Natural killer cell (primary cell): Measurements from ENCODE around the gene PGRMC2. TPM values are rescaled to one million over a fixed set of nuclear protein-coding genes. Genes with fewer than 3 reads are reported as not detected.

Source experiments
- ATAC-seq, 3 donors: fragments of 150-1000 bp in 2 of 3; fragments of 200-7000 bp in 1 of 3; cut with Tn5 transposase; 1 replicate in 1 of 3; 2 replicates in 2 of 3; pipeline ENCODE4 v1.10.0; 2021; ENCODE audit warnings: mild to moderate bottlenecking in 2 of 3, moderate library complexity in 2 of 3
- DNase-seq, 2 donors: peaks; one replicate each; pipeline versions ENCODE4 v3.0.0 to v3.0.0-alpha.2; 2013 to 2021; ENCODE audit warnings: mixed read lengths in 1 of 2
- H3K27ac ChIP-seq: one replicate; pipeline ENCODE4 v1.5.1; 2013; ENCODE audit warnings: mild to moderate bottlenecking, low read length
- H3K27me3 ChIP-seq: one replicate; pipeline ENCODE4 v1.6.1; 2013; ENCODE audit warnings: low read length; ENCODE audit not compliant: control insufficient read depth, insufficient read depth
- H3K36me3 ChIP-seq: one replicate; pipeline ENCODE4 v1.6.1; 2013; ENCODE audit warnings: low read length; ENCODE audit not compliant: control insufficient read depth, insufficient read depth
- H3K4me1 ChIP-seq: one replicate; pipeline ENCODE4 v1.6.1; 2013; ENCODE audit warnings: low read length; ENCODE audit not compliant: control insufficient read depth, insufficient read depth
- H3K4me3 ChIP-seq: one replicate; pipeline ENCODE4 v1.5.1; 2013; ENCODE audit warnings: low read length
- H3K9me3 ChIP-seq: one replicate; pipeline ENCODE4 v1.6.1; 2013; ENCODE audit warnings: low read length; ENCODE audit not compliant: control insufficient read depth, insufficient read depth
- H3K27ac Mint-ChIP-seq, 2 donors: one replicate each; pipeline ENCODE4 v1.8.0; 2022; ENCODE audit warnings: mild to moderate bottlenecking in 2 of 2, mixed read lengths in 2 of 2, moderate library complexity in 1 of 2
- H3K27me3 Mint-ChIP-seq, 2 donors: one replicate each; pipeline ENCODE4 v1.8.0; 2022; ENCODE audit warnings: low read depth in 2 of 2, mixed read lengths in 2 of 2
- H3K36me3 Mint-ChIP-seq: one replicate; pipeline ENCODE4 v1.8.0; 2022; ENCODE audit warnings: mixed read lengths
- H3K4me1 Mint-ChIP-seq, 2 donors: one replicate each; pipeline ENCODE4 v1.8.0; 2022; ENCODE audit warnings: mixed read lengths in 2 of 2
- H3K4me3 Mint-ChIP-seq: one replicate; pipeline ENCODE4 v1.8.0; 2022; ENCODE audit warnings: mild to moderate bottlenecking, moderate library complexity, mixed read lengths
- H3K9me3 Mint-ChIP-seq, 2 donors: one replicate each; pipeline ENCODE4 v1.8.0; 2022; ENCODE audit warnings: mixed read lengths in 2 of 2
- CTCF ChIP-seq: fragments of 200-600 bp; IDR thresholded peaks from one replicate; pipeline ENCODE4 v1.8.0; 2022; ENCODE audit warnings: antibody characterized with exemption
- WGBS: methylation state at CpG from one replicate; pipeline ENCODE4 v1.1.7; 2013; ENCODE audit warnings: missing lambda C conversion rate; ENCODE audit not compliant: insufficient coverage; 5-methylcytosine and 5-hydroxymethylcytosine counted together
- intact Hi-C: fragments of 100-400 bp; cut with micrococcal nuclease; formaldehyde crosslinking; loops from one replicate; pipeline ENCODE4 v1.14.2; 2022
- total RNA-seq, 4 donors: library from RNA; stranded (reverse); fragments of 120-200 nt in 1 of 4; gene quantifications; one replicate each; pipeline versions ENCODE4 v1.2.3 to v1.2.4, GENCODE V29; 2013 to 2022

PGRMC2 gene
- total RNA-seq, 3 donors from 2014 or later (not counting 1 experiment from before 2014, with no cell fraction given), result 42.0 to 58.6 (median 53.2) TPM

GRCh38 chr4:128333309-128334018 lies 45.9 kb upstream of the PGRMC2 start:
- intact Hi-C loops, result no loop called here
- no peaks in the 10 kb centered on the region for H3K4me1 ChIP-seq
- H3K4me3 ChIP-seq, result no peak overlapping the region
- Mint-ChIP-seq H3K4me1 (no peaks in the 10 kb centered on the region), H3K27me3 (no peaks in the 10 kb centered on the region), H3K4me3 (no peak overlapping the region), H3K36me3 (no peaks in the 10 kb centered on the region), H3K9me3 (peaks cover 0 to 2% of the 10 kb centered on the region in 2 donors), H3K27ac (no peak overlapping the region)
- no peaks in the 10 kb centered on the region for H3K36me3 ChIP-seq
- no peaks in the 10 kb centered on the region for H3K9me3 ChIP-seq
- 86% methylated on average over 6 of the region's 6 CpGs for WGBS
- DNase-seq (no peak), ATAC-seq (no peak)
- H3K27me3 ChIP-seq, result no peaks in the 10 kb centered on the region
- H3K27ac ChIP-seq, result no peak overlapping the region
- no peak for TF ChIP-seq CTCF

GRCh38 chr4:128332081-128332480 lies 44.5 kb upstream of the PGRMC2 start:
- Mint-ChIP-seq H3K9me3 (peaks cover 0 to 2% of the 10 kb centered on the region in 2 donors), H3K27ac (no peak overlapping the region), H3K36me3 (no peaks in the 10 kb centered on the region), H3K27me3 (no peaks in the 10 kb centered on the region), H3K4me1 (no peaks in the 10 kb centered on the region), H3K4me3 (no peak overlapping the region)
- Histone ChIP-seq H3K27me3 (no peaks in the 10 kb centered on the region), H3K36me3 (no peaks in the 10 kb centered on the region), H3K9me3 (no peaks in the 10 kb centered on the region), H3K4me1 (no peaks in the 10 kb centered on the region), H3K27ac (no peak overlapping the region), H3K4me3 (no peak overlapping the region)
- intact Hi-C loops, result no loop called here
- TF ChIP-seq CTCF, result no peak
- DNase-seq (no peak), ATAC-seq (no peak)

GRCh38 chr4:128329638-128330037 lies 42.0 kb upstream of the PGRMC2 start:
- H3K27me3 ChIP-seq, result no peaks in the 10 kb centered on the region
- no peak for TF ChIP-seq CTCF
- Mint-ChIP-seq H3K9me3 (peaks cover 0 to 2% of the 10 kb centered on the region in 2 donors), H3K4me3 (no peak overlapping the region), H3K27me3 (no peaks in the 10 kb centered on the region), H3K27ac (no peak overlapping the region), H3K36me3 (no peaks in the 10 kb centered on the region), H3K4me1 (no peaks in the 10 kb centered on the region)
- no peak for DNase-seq
- H3K36me3 ChIP-seq, result no peaks in the 10 kb centered on the region
- no peak overlapping the region for H3K27ac ChIP-seq
- H3K4me3 ChIP-seq, result no peak overlapping the region
- no peaks in the 10 kb centered on the region for H3K9me3 ChIP-seq
- no peak for ATAC-seq
- WGBS, result 93% methylated on average over 4 of the region's 4 CpGs
- H3K4me1 ChIP-seq, result no peaks in the 10 kb centered on the region
- intact Hi-C loops, result no loop called here

- Mint-ChIP-seq H3K9me3 (peaks cover 0 to 2% of the 10 kb centered on the region in 2 donors), H3K4me1 (no peaks in the 10 kb centered on the region), H3K4me3 (no peak overlapping the region), H3K27me3 (no peaks in the 10 kb centered on the region), H3K36me3 (no peaks in the 10 kb centered on the region), H3K27ac (no peak overlapping the region)
- no peak for TF ChIP-seq CTCF
- Histone ChIP-seq H3K27ac (no peak overlapping the region), H3K27me3 (no peaks in the 10 kb centered on the region), H3K4me1 (no peaks in the 10 kb centered on the region), H3K9me3 (no peaks in the 10 kb centered on the region), H3K4me3 (no peak overlapping the region), H3K36me3 (no peaks in the 10 kb centered on the region)
- no peak for ATAC-seq
- intact Hi-C loops, result no loop called here
- WGBS, result 95% methylated on average over 4 of the region's 6 CpGs
- DNase-seq, result no peak
These were observed 40.5 kb upstream of the PGRMC2 start for GRCh38 chr4:128328106-128328505.
